ENCODE data around the gene PIGU. TPM values are rescaled to one million over a fixed set of nuclear protein-coding genes. Genes with fewer than 3 reads are reported as not detected.

The PIGU gene
- total RNA-seq, 1 experiment from 2014 or later, result 32.8 TPM

DNA sequence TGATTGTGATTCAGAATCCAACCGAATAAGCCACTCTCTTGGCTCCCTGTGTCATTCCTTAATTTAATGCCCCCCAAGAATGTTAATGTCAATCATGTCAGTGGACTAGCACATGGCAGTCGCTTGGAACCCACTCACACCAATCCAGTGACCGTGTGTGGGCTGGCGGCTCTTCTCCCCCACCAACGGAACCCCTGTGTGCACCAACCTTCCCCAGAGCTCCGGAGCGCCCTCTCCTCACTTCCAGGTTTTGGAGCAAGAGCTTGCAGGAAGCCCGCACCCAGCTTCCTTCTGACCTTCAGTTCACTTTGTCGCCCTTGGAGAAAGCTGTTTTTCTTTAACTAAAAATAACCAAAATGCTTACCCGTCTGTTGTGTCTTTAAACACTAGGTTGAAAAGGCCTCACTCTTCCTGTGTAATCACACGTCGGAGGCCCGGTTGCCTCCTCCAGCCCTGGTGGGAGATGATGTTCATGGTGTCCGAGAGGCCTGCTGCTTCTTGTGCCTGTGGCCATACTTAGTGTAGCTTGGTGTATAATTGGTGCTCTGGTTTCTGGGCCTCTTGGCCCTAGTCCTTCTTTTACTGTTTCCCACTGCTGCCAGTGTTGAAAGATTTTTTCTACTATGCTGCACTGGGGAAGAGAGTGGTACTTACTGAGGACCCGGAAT is 136.2 kb downstream of the PIGU start:
- Histone ChIP-seq H2BK12ac (ENCODE audit: insufficient read length, low read depth, low read length) (no peak overlapping the region), H2BK20ac (ENCODE audit: low read depth, low read length, poor library complexity, severe bottlenecking) (no peak overlapping the region), H3K79me1 (ENCODE audit: insufficient read depth, low read depth, low read length, poor library complexity, severe bottlenecking) (no peaks in the 10 kb centered on the region), H2BK15ac (ENCODE audit: low read depth, low read length) (no peak overlapping the region), H3K9me3 (ENCODE audit: control insufficient read depth, low read depth, low read length) (no peaks in the 10 kb centered on the region), H3K14ac (ENCODE audit: insufficient read depth, low read length) (no peak overlapping the region), H4K91ac (ENCODE audit: insufficient read length, low read depth, low read length) (no peak overlapping the region), H3K4me2 (ENCODE audit: insufficient read depth, insufficient read length, low read length) (no peak overlapping the region), H2BK120ac (ENCODE audit: low read depth, low read length, poor library complexity, severe bottlenecking) (no peak overlapping the region), H3K27me3 (ENCODE audit: insufficient read depth, low read length) (no peaks in the 10 kb centered on the region; the same call in 1 of the 2 replicates), H4K8ac (replicated peaks; ENCODE audit: insufficient read length, low read depth, low read length) (no peak overlapping the region), H3K4ac (ENCODE audit: low read depth, low read length) (no peak overlapping the region), H2AK5ac (ENCODE audit: insufficient read length, low read length) (no peak overlapping the region), H3K56ac (ENCODE audit: insufficient read length, low read depth, low read length) (no peak overlapping the region), H3K18ac (ENCODE audit: insufficient read length, low read depth, low read length) (no peak overlapping the region), H3K79me2 (ENCODE audit: insufficient read depth, low read length) (no peaks in the 10 kb centered on the region), H3K23ac (ENCODE audit: insufficient read length, low read depth, low read length) (no peak overlapping the region), H3K9ac (ENCODE audit: extremely low read depth, insufficient read length, low read length) (no peak overlapping the region), H3K27ac (ENCODE audit: insufficient read length, low read depth, low read length) (no peak overlapping the region), H3T11ph (ENCODE audit: low read length) (no peak overlapping the region), H4K5ac (ENCODE audit: insufficient read length, low read depth, low read length) (no peak overlapping the region), H4K20me1 (ENCODE audit: control insufficient read depth, insufficient read depth, insufficient read length) (no peaks in the 10 kb centered on the region), H2BK5ac (ENCODE audit: insufficient read length, low read length) (no peak overlapping the region), H3K23me2 (ENCODE audit: insufficient read length, low read depth, low read length, poor library complexity, severe bottlenecking) (peaks cover 3% of the 10 kb centered on the region), H3K4me1 (ENCODE audit: insufficient read depth, low read length) (no peaks in the 10 kb centered on the region), H2AFZ (ENCODE audit: low read length) (no peak overlapping the region)
- Mint-ChIP-seq H3K36me3 (ENCODE audit: insufficient read depth in 1 of 3, low read depth in 3 of 3) (peaks cover 21 to 55% (median 34%) of the 10 kb centered on the region in 3 experiments; a peak in 6 of 7 replicates), H3K27me3 (ENCODE audit: low read depth) (peaks cover 8% of the 10 kb centered on the region), H3K27ac (no peak overlapping the region), H3K4me3 (no peak overlapping the region), H3K9me3 (peaks cover 0 to 1% of the 10 kb centered on the region in 2 experiments; a peak in 1 of 5 replicates), H3K4me1 (peaks cover 12% of the 10 kb centered on the region in 2 experiments)
- no CpG with 5 or more reads among the region's 15 CpGs for WGBS (ENCODE audit: extremely low coverage, insufficient read length, low lambda C conversion rate)
- TF ChIP-seq, protein P1, sequence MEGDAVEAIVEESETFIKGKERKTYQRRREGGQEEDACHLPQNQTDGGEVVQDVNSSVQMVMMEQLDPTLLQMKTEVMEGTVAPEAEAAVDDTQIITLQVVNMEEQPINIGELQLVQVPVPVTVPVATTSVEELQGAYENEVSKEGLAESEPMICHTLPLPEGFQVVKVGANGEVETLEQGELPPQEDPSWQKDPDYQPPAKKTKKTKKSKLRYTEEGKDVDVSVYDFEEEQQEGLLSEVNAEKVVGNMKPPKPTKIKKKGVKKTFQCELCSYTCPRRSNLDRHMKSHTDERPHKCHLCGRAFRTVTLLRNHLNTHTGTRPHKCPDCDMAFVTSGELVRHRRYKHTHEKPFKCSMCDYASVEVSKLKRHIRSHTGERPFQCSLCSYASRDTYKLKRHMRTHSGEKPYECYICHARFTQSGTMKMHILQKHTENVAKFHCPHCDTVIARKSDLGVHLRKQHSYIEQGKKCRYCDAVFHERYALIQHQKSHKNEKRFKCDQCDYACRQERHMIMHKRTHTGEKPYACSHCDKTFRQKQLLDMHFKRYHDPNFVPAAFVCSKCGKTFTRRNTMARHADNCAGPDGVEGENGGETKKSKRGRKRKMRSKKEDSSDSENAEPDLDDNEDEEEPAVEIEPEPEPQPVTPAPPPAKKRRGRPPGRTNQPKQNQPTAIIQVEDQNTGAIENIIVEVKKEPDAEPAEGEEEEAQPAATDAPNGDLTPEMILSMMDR (conservative IDR thresholded peaks at IDR 0.05), result no peak
- DNase-seq, result no peak
